Stomach (tissue), 4 donors: Measurements from ENCODE around the gene FHL2.

Source experiments
- EP300 ChIP-seq: sonication (generic); formaldehyde crosslinking; IDR thresholded peaks from one replicate; pipeline ENCODE4 v1.6.1; 2017; ENCODE audit warnings: antibody characterized with exemption
- POLR2A ChIP-seq, 4 donors: fragments of 450-650 bp; IDR thresholded peaks; one replicate each; pipeline ENCODE4 v1.6.1; 2016; ENCODE audit warnings: antibody characterized with exemption in 4 of 4, control low read depth in 2 of 4, mild to moderate bottlenecking in 1 of 4, moderate library complexity in 1 of 4
- POLR2AphosphoS5 ChIP-seq, 3 donors: sonication (generic); formaldehyde crosslinking; IDR thresholded peaks; one replicate each; pipeline ENCODE4 v1.6.1; 2016; ENCODE audit warnings: antibody characterized with exemption in 3 of 3

DNA sequence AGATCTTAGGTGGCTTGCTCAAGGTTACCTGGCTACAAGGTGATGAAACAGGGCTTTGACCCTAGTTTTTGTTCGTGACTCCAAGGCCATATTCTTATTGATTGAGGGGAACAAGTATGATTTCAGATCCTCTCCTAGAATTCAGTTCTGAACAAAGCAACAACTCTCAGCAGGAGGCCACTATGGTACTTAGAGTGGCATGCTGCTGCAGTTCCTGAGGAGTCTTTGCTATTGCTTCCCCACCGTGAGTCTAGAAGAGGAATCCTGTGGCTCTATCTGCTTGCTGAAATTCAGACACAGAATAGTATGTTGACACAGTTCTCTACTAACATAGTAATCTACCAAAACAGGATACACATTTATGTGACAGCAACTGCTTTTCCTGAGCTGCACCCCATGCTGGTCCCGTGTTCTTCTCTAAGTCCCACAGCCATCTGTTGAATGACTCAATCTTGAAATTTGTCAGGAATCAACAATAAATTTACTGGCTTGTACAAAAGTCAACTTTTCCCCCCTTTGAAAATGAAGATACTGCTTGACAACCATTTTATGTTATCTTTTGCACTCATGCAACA, 73.4 kb downstream of the FHL2 start:
- no peak for TF ChIP-seq EP300
- no peak for TF ChIP-seq POLR2AphosphoS5 (IDR thresholded peaks at IDR 0.05)
- TF ChIP-seq POLR2A (IDR thresholded peaks at IDR 0.05), result no peak
